Thoracic aorta (tissue), 2 donors: ENCODE measurements around the gene COBLL1. TPM values are rescaled to one million over a fixed set of nuclear protein-coding genes. Genes with fewer than 3 reads are reported as not detected.

Source experiments
- ATAC-seq: fragments of 150-250 bp; one replicate; pipeline ENCODE4 v1.8.0; 2017; ENCODE audit warnings: low read depth; ENCODE audit not compliant: insufficient number of reproducible peaks, low FRiP score
- DNase-seq: peaks from one replicate; pipeline ENCODE4 v3.0.0-alpha.2; 2020; ENCODE audit warnings: low spot score
- H3K27ac ChIP-seq, 2 donors: fragments of 200-600 bp; sonication (generic); 1 replicate in 1 of 2; 2 replicates in 1 of 2; pipeline ENCODE4 v1.5.1; 2016; ENCODE audit warnings: mild to moderate bottlenecking in 2 of 2, moderate library complexity in 2 of 2
- H3K27me3 ChIP-seq: fragments of 200-600 bp; sonication (generic); replicated peaks from 2 replicates; pipeline ENCODE4 v1.6.0; 2016; ENCODE audit warnings: mild to moderate bottlenecking; ENCODE audit not compliant: insufficient read depth
- H3K36me3 ChIP-seq: fragments of 200-600 bp; sonication (generic); one replicate; pipeline ENCODE4 v1.5.1; 2016
- H3K4me1 ChIP-seq, 2 donors: fragments of 200-600 bp; sonication (generic); 1 replicate in 1 of 2; 2 replicates in 1 of 2; pipeline versions ENCODE4 v1.5.1 to v1.6.0; 2016; ENCODE audit warnings: low read depth in 2 of 2, mild to moderate bottlenecking in 1 of 2; ENCODE audit not compliant: control insufficient read depth in 1 of 2
- H3K4me3 ChIP-seq: fragments of 200-600 bp; sonication (generic); 2 replicates; pipeline ENCODE4 v1.5.1; 2016; ENCODE audit warnings: mild to moderate bottlenecking
- H3K9me3 ChIP-seq: fragments of 200-600 bp; sonication (generic); 2 replicates; pipeline ENCODE4 v1.5.1; 2016
- CTCF ChIP-seq: fragments of 200-600 bp; sonication (generic); IDR thresholded peaks from one replicate; pipeline ENCODE4 v1.5.1; 2019; ENCODE audit warnings: antibody characterized with exemption
- total RNA-seq, 2 donors: library from RNA; depleted of rRNA; stranded (reverse); fragments of >200 nt; gene quantifications; one replicate each; pipeline versions ENCODE4 v1.1.0 to v1.2.3, GENCODE V29; 2016

Gene COBLL1
- total RNA-seq, 2 donors from 2014 or later: 62.0 to 64.6 TPM

GRCh38 chr2:164816046-164816445, 25.6 kb downstream of the COBLL1 start:
- no peak for TF ChIP-seq CTCF
- H3K27me3 ChIP-seq: no peaks in the 10 kb centered on the region
- H3K9me3 ChIP-seq: no peaks in the 10 kb centered on the region
- H3K36me3 ChIP-seq: no peaks in the 10 kb centered on the region
- H3K4me1 ChIP-seq: peaks cover 14 to 48% of the 10 kb centered on the region in 2 donors
- peak overlapping the region; percentile 50 to 63 for H3K27ac ChIP-seq
- no peak overlapping the region for H3K4me3 ChIP-seq
- no peak for ATAC-seq
- DNase-seq: no peak

GRCh38 chr2:164815071-164815793, 26.4 kb downstream of the COBLL1 start:
- no peaks in the 10 kb centered on the region for H3K9me3 ChIP-seq
- ATAC-seq (no peak), DNase-seq (no peak)
- H3K4me3 ChIP-seq: no peak overlapping the region
- TF ChIP-seq CTCF: no peak
- no peaks in the 10 kb centered on the region for H3K27me3 ChIP-seq
- H3K36me3 ChIP-seq: no peaks in the 10 kb centered on the region
- peaks cover 21 to 54% of the 10 kb centered on the region in 2 donors for H3K4me1 ChIP-seq
- H3K27ac ChIP-seq: peak overlapping the region; percentile 50 to 63

GRCh38 chr2:164813535-164813934, 28.1 kb downstream of the COBLL1 start:
- ATAC-seq (no peak), DNase-seq (no peak)
- Histone ChIP-seq H3K4me3 (no peak overlapping the region), H3K9me3 (no peaks in the 10 kb centered on the region), H3K27me3 (no peaks in the 10 kb centered on the region), H3K36me3 (no peaks in the 10 kb centered on the region), H3K27ac (no peak overlapping the region), H3K4me1 (peaks cover 30 to 64% of the 10 kb centered on the region in 2 donors)
- no peak for TF ChIP-seq CTCF

- Histone ChIP-seq H3K27me3 (no peaks in the 10 kb centered on the region), H3K36me3 (no peaks in the 10 kb centered on the region), H3K27ac (peak overlapping the region in 1 of 2 donors; percentile 19), H3K9me3 (no peaks in the 10 kb centered on the region), H3K4me3 (no peak overlapping the region), H3K4me1 (peaks cover 35 to 72% of the 10 kb centered on the region in 2 donors)
- DNase-seq: no peak
- no peak for ATAC-seq
- TF ChIP-seq CTCF: no peak
Observed at GRCh38 chr2:164812378-164812777, 29.2 kb downstream of the COBLL1 start.

- Histone ChIP-seq H3K36me3 (no peaks in the 10 kb centered on the region), H3K4me3 (no peak overlapping the region), H3K4me1 (peaks cover 35 to 70% of the 10 kb centered on the region in 2 donors), H3K27me3 (no peaks in the 10 kb centered on the region), H3K9me3 (no peaks in the 10 kb centered on the region), H3K27ac (peak overlapping the region; percentile 11 to 52)
- DNase-seq (no peak), ATAC-seq (no peak)
- no peak for TF ChIP-seq CTCF
Observed at GRCh38 chr2:164811819-164812218, 29.8 kb downstream of the COBLL1 start.
